ACC112 (cell line): ENCODE measurements around the gene ZG16B.

ENCODE experiments used
- H2AFZ ChIP-seq: fragments of 200-600 bp; sonication (generic); one replicate; pipeline ENCODE4 v1.6.0; 2017; ENCODE audit warnings: antibody characterized with exemption, low read length; ENCODE audit not compliant: unreplicated experiment
- H3K27ac ChIP-seq: fragments of 200-600 bp; sonication (generic); 2 replicates; pipeline ENCODE4 v1.5.1; 2014; ENCODE audit warnings: low read depth, mild to moderate bottlenecking, antibody characterized with exemption, low read length, moderate library complexity
- H3K27me3 ChIP-seq: fragments of 200-600 bp; sonication (generic); 2 replicates; pipeline ENCODE4 v1.6.1; 2014; ENCODE audit warnings: mild to moderate bottlenecking, antibody characterized with exemption, low read length, moderate library complexity, mixed read lengths; ENCODE audit not compliant: insufficient read depth
- H3K36me3 ChIP-seq: fragments of 200-600 bp; sonication (generic); 2 replicates; pipeline ENCODE4 v1.6.1; 2016; ENCODE audit warnings: mild to moderate bottlenecking, antibody characterized with exemption, low read length, moderate library complexity, mixed read lengths; ENCODE audit not compliant: insufficient read depth
- H3K4me1 ChIP-seq: fragments of 200-600 bp; sonication (generic); one replicate; pipeline ENCODE4 v1.6.1; 2016; ENCODE audit warnings: low read length, mixed read lengths; ENCODE audit not compliant: insufficient read depth, unreplicated experiment, control insufficient read depth
- H3K4me3 ChIP-seq: fragments of 200-600 bp; sonication (generic); 2 replicates; pipeline ENCODE4 v1.5.1; 2014; ENCODE audit warnings: mild to moderate bottlenecking, low read depth, low read length
- H3K79me2 ChIP-seq: fragments of 200-600 bp; sonication (generic); one replicate; pipeline ENCODE4 v1.6.0; 2016; ENCODE audit warnings: low read length; ENCODE audit not compliant: control insufficient read depth, unreplicated experiment, insufficient read depth

The ZG16B gene, protein sequence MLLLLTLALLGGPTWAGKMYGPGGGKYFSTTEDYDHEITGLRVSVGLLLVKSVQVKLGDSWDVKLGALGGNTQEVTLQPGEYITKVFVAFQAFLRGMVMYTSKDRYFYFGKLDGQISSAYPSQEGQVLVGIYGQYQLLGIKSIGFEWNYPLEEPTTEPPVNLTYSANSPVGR

DNA sequence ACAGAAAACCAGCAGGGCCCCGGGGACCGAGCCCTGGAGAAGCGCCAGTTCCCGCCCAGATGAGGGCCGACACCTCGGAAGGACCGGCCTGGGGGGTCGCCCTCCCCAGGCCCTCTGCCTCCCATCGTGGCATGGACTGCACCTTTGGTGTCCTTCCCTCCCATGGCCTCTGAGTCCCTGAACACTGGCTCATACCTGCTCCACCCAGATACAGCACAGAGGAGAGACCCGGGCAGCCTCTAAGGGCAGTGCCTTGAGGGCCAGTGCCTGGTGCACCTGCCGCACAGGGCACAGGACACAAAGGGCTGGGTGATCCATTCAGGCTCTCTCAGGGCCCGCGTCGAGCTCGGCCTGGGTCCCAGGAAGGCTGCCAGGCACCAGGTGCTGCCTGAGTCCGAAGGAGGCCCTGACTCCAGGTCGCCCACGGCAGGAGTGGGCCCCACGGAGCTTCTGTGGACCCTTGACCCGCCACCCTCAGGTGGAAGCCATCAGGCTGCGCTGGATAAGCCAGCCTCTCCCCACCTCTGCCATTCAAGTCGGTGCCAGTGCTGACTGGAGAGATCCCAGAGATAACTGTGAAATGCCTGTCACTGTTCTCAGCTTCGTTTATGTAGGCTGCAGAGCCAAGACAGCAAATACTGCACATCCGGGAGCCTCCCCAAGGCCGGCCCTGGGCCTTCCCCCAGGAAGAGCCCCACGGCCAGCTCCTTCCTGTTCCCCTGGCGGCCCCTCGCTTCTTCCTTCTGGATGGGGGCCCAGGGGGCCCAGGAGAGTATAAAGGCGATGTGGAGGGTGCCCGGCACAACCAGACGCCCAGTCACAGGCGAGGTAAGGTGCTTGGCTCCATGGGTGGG lies at the start of gene ZG16B:
ZG16B (plus strand) TSS at position 803 of the 854 bp plus-strand sequence. CDS start 139 bp downstream, outside the sequence.
- Histone ChIP-seq H3K79me2 (no peaks in the 10 kb centered on the region), H3K27ac (no peak within 1 kb of the TSS), H3K36me3 (no peaks in the 10 kb centered on the region), H3K4me3 (peak within 1 kb of the TSS; percentile 49; the same call in 1 of the 2 replicates), H3K4me1 (peaks cover 7% of the 10 kb centered on the region), H2AFZ (peak within 1 kb of the TSS; percentile 15), H3K27me3 (no peaks in the 10 kb centered on the region)

GRCh38 chr16:2782583-2783351 lies 47.3 kb upstream of the ZG16B start:
- Histone ChIP-seq H2AFZ (no peak overlapping the region), H3K27me3 (peaks cover 28% of the 10 kb centered on the region), H3K79me2 (peaks cover 11% of the 10 kb centered on the region), H3K36me3 (no peaks in the 10 kb centered on the region), H3K4me1 (peaks cover 4% of the 10 kb centered on the region), H3K27ac (no peak overlapping the region), H3K4me3 (no peak overlapping the region)

DNA sequence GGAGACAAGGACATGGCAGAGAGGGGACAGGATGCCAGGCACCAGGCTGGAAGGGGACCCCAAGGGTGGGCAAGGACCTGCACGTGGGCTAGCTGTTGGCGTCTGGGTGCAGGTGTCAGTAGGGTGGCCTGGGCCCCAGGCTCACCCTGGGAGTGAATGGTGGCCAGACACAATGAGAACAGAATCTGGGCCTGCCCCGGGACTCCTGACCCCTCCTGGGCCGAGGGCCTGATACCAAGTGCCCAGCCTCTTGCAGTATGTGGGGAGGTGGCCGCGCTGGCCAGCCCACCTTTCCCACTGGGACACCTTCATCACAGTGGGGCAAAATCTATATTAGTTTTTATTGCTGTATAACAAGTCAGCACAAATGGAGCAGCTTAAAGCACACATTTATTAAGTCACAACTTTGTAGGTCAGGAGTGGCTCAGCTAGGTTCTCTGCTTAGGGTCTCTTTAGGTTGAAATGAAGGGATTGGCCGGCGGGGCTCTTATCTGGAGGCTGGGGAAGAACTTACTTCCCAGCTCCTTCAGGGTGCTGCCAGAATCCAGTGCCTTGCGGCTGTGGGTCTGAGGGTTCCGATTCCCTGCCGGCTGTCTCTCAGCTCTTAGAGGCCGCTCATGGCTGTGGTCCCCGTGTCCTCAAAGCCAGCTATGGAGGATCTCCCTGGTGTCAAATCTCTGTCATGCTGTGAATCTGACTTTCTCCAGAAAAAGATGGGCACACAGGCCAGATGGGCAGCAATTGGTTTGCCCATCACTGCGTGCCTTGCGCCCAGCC lies 46.3 kb upstream of the ZG16B start:
- Histone ChIP-seq H3K27ac (no peak overlapping the region), H2AFZ (no peak overlapping the region), H3K36me3 (no peaks in the 10 kb centered on the region), H3K79me2 (peaks cover under 1% of the 10 kb centered on the region), H3K4me3 (no peak overlapping the region), H3K4me1 (no peaks in the 10 kb centered on the region), H3K27me3 (peaks cover 34% of the 10 kb centered on the region)

- Histone ChIP-seq H3K36me3 (no peaks in the 10 kb centered on the region), H3K79me2 (no peaks in the 10 kb centered on the region), H3K27me3 (peaks cover 41% of the 10 kb centered on the region), H3K4me1 (no peaks in the 10 kb centered on the region), H2AFZ (no peak overlapping the region), H3K27ac (no peak overlapping the region), H3K4me3 (peak overlapping the region; percentile 50; the same call in 1 of the 2 replicates)
Measured at GRCh38 chr16:2784358-2785100, 45.6 kb upstream of the ZG16B start.

- Histone ChIP-seq H3K27me3 (peaks cover 48% of the 10 kb centered on the region), H3K4me3 (peak overlapping the region; percentile 50; the same call in 1 of the 2 replicates), H3K36me3 (no peaks in the 10 kb centered on the region), H2AFZ (no peak overlapping the region), H3K4me1 (no peaks in the 10 kb centered on the region), H3K79me2 (no peaks in the 10 kb centered on the region), H3K27ac (no peak overlapping the region)
Measured at GRCh38 chr16:2785101-2785991, 44.8 kb upstream of the ZG16B start.

GRCh38 chr16:2786061-2786825 lies 43.9 kb upstream of the ZG16B start:
- no peaks in the 10 kb centered on the region for H3K36me3 ChIP-seq
- no peaks in the 10 kb centered on the region for H3K4me1 ChIP-seq
- no peak overlapping the region for H3K27ac ChIP-seq
- H3K79me2 ChIP-seq: no peaks in the 10 kb centered on the region
- no peak overlapping the region for H3K4me3 ChIP-seq
- H2AFZ ChIP-seq: no peak overlapping the region
- peaks cover 57% of the 10 kb centered on the region for H3K27me3 ChIP-seq

DNA sequence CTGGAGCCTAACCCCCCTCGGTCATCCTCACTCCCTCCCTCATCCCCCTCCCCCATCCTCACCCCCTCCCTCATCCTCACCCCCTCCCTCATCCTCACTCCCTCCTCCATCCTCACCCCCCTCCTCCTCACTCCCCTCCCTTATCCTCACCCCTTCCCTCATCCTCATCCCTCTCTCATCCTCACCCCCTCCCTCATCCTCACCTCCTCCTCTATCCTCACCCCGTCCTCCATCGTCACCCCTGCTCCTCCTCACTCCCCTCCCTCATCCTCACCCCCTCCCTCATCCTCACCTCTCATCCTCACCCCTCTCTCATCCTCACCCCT lies 43.3 kb upstream of the ZG16B start:
- Histone ChIP-seq H3K79me2 (no peaks in the 10 kb centered on the region), H3K36me3 (no peaks in the 10 kb centered on the region), H3K4me3 (no peak overlapping the region), H3K27ac (no peak overlapping the region), H3K4me1 (no peaks in the 10 kb centered on the region), H3K27me3 (peaks cover 62% of the 10 kb centered on the region), H2AFZ (no peak overlapping the region)

- Histone ChIP-seq H3K27ac (no peak within 1 kb of the TSS), H3K27me3 (peaks cover 68% of the 10 kb centered on the region), H3K79me2 (no peaks in the 10 kb centered on the region), H3K4me1 (no peaks in the 10 kb centered on the region), H3K36me3 (no peaks in the 10 kb centered on the region), H3K4me3 (no peak within 1 kb of the TSS), H2AFZ (no peak within 1 kb of the TSS)
Measured at GRCh38 chr16:2787406-2787805, 42.7 kb upstream of the ZG16B start, which contains the start of gene PRSS33. PRSS33 (minus strand) TSS chr16:2787560; CDS start chr16:2786547, 1,013 bp downstream.

- Histone ChIP-seq H3K4me1 (no peaks in the 10 kb centered on the region), H3K4me3 (no peak overlapping the region), H3K27me3 (peaks cover 68% of the 10 kb centered on the region), H3K79me2 (no peaks in the 10 kb centered on the region), H2AFZ (no peak overlapping the region), H3K36me3 (no peaks in the 10 kb centered on the region), H3K27ac (no peak overlapping the region)
Measured at GRCh38 chr16:2787961-2788360, 42.1 kb upstream of the ZG16B start.
